GM21825 (cell line): ENCODE results near the gene HGS.

Source experiments
- ATAC-seq: cut with Tn5 transposase; IDR thresholded peaks from one replicate; pipeline ENCODE4 v1.9.1; 2021; ENCODE audit warnings: mild to moderate bottlenecking, moderate library complexity; ENCODE audit not compliant: unreplicated experiment

Gene HGS

DNA sequence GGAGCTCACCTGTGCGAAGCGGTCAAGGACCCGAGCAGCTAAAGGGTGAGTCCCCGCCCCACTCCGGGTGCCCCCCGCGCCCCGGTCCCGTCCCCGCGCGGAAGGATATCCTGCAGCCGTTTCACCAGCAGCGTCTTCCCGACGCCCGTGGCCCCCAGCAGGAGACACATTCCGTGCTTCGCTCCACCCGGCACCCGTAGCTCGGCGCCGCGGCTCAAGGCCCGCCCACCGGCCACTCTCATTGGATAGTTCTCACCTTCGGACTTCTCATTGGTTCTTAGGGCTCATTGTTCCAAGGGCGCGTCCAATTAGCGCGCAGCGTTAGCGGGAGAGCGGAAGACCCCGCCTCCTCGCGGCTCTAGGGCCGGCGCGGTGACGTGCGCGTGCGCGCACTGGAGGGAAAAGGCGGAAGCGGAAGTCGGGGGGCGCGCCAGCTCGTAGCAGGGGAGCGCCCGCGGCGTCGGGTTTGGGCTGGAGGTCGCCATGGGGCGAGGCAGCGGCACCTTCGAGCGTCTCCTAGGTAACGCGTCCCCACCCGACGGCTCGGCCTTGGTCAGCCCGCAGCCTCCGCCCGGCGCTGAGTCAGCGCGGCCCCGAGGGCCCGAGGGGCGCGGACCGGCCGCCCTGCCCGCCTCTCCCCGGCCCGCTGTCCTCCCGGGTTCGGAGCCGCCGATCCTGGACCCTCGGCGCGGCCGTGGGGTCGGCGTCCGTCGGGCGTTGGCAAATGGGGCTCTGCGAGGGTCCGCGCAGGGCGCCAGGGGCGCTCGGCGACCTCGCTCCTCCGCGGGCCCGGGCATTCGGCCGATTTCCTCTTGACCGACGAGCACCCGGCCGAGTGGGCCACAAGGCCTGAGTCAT lies at the start of gene HGS, which contains the start of gene ARL16:
TSS of gene HGS (plus strand) at position 428 of the 858 bp plus-strand sequence. CDS start at position 484, 56 bp downstream.
TSS of gene ARL16 (minus strand) at position 214 of the 858 bp plus-strand sequence. CDS start at position 170, 44 bp downstream.
- peak; percentile 83 for ATAC-seq

GRCh38 chr17:81635431-81635830 lies 48.4 kb upstream of the HGS start:
- no peak for ATAC-seq

GRCh38 chr17:81635973-81636504 lies 47.8 kb upstream of the HGS start:
- peak; percentile 17 for ATAC-seq

GRCh38 chr17:81636505-81637288 lies 47.1 kb upstream of the HGS start, which contains the start of the genes NPLOC4 and TSPAN10:
Gene NPLOC4, minus strand, starts transcription at chr17:81637112. Its CDS starts 182 bp downstream, at chr17:81636930.
Gene TSPAN10, plus strand, starts transcription at chr17:81637196. Its CDS starts 5,217 bp downstream, at chr17:81642413.
- ATAC-seq: peak; percentile 79

DNA sequence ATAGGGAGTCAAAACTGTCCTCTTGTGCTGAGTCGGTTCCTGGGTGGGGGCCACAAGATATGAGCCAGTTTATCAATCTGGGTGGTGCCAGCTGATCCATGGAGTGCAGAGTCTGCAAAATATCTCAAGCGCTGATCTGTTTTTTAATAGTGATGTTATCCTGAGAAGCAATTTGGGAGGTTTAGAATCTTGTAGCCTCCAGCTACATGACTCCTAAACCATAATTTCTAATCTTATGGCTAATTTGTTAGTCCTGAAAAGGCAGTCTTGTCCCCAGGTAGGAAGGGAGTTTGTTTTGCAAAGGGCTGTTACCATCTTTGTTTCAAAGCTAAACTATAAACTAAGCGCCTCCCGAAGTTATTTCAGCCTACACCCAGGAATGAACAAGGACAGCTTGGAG lies 45.1 kb upstream of the HGS start:
- ATAC-seq: no peak

GRCh38 chr17:81640011-81640410 lies 43.8 kb upstream of the HGS start:
- no peak for ATAC-seq

- ATAC-seq: no peak
Observed at GRCh38 chr17:81641825-81642489, 41.9 kb upstream of the HGS start.

DNA sequence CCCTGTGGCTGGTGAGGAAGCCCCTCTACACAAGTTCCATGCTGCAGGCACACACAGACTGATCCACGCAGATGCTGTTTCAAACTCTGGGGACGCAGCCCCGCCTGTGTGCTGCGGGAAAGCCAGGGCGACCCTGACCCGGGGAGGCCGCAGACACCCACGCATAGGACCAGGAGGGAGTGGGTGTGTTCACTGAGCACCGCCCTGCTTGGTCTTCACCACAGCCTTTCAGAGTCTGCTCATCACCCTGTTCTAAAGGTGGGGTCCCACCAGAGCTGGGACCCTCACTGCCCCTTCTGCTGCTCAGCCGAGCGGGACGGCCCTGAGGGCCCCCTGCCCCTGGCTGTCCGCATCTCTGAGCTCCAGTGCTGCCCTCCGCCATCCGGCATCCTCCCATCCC lies 39.3 kb upstream of the HGS start:
- no peak for ATAC-seq

DNA sequence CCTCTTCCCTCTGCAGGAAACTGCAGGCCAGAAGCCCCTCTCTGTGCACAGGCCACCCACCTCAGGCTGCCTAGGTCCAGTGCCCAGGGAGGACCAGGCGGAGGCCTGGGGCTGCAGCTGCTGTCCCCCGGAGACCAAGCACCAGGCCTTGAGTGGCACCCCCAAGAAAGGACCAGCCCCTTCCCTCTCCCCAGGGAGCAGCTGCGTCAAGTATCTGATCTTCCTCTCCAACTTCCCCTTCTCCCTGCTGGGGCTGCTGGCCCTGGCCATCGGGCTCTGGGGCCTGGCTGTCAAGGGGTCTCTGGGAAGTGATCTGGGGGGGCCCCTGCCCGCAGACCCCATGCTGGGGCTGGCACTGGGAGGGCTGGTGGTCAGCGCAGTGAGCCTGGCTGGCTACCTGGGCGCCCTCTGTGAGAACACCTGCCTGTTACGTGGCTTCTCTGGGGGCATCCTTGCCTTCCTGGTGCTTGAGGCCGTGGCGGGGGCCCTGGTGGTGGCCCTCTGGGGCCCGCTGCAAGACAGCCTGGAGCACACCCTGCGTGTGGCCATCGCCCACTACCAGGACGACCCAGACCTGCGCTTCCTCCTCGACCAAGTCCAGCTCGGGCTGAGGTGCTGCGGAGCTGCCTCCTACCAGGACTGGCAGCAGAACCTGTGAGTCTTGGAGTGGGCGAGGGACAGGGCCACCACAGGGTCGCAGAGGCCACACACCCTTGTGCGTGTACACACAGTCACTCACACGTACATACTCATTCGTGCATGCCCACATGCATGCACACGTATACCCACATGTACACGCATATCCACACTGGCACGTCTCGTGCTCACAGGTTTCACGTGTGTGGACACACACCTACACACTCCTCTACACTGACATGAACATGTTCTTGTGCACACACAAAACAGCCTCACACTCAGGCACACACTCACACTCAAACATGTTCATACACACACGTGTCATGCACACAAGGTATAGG lies 38.5 kb upstream of the HGS start:
- no peak for ATAC-seq

- ATAC-seq: no peak
Observed at GRCh38 chr17:81646869-81647600, 36.8 kb upstream of the HGS start.

- no peak for ATAC-seq
Observed at GRCh38 chr17:81647640-81648012, 36.2 kb upstream of the HGS start.

DNA sequence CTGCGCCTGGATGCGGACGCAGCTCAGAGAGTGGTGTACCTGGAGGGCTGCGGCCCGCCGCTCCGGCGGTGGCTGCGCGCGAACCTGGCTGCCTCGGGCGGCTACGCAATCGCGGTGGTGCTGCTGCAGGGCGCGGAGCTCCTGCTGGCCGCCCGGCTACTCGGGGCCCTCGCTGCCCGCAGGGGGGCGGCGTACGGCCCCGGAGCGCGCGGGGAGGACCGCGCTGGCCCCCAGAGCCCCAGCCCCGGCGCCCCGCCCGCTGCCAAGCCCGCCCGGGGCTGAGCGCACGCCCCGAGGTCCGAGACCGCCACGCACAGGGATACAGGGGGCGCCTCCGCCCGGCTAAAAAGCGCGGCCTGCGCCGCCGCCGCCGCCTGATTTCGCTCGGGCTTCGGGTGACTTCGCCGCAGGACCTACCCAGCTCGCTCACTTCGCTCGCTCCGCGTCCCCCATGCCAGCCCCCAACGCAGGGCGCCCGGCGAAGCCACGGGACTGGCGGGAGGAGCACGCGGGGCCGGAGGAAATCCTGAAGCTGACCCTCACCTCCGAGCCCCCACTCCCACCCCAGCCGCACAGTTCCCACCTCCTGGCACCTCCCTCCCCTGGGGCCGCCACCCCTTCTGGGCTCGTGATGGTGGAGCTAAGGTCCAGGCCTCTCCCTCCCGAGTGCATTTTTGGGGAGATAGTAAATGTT lies 35.7 kb upstream of the HGS start:
- ATAC-seq: no peak

DNA sequence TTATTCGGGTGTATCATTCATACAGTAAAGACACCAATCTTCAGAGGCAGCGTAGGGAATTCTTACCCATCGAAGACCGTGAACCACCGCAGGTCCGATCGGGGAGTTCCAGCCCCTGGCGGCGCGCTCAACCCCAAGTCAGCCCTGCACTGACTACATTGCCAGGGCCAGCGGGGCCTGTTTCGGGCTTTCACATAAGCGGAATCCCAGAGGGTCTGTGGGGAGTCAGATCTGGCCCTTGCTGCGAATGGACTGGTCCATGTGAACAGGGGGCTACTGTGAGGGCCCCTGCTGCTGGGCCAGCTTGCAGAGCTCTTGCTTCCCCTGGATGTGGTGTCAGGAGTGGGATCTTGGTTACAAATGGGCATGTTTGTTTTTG lies 35.1 kb upstream of the HGS start:
- no peak for ATAC-seq

- no peak for ATAC-seq
Observed at GRCh38 chr17:81650951-81651350, 32.9 kb upstream of the HGS start.

- ATAC-seq: no peak
Observed at GRCh38 chr17:81651692-81652091, 32.1 kb upstream of the HGS start.

DNA sequence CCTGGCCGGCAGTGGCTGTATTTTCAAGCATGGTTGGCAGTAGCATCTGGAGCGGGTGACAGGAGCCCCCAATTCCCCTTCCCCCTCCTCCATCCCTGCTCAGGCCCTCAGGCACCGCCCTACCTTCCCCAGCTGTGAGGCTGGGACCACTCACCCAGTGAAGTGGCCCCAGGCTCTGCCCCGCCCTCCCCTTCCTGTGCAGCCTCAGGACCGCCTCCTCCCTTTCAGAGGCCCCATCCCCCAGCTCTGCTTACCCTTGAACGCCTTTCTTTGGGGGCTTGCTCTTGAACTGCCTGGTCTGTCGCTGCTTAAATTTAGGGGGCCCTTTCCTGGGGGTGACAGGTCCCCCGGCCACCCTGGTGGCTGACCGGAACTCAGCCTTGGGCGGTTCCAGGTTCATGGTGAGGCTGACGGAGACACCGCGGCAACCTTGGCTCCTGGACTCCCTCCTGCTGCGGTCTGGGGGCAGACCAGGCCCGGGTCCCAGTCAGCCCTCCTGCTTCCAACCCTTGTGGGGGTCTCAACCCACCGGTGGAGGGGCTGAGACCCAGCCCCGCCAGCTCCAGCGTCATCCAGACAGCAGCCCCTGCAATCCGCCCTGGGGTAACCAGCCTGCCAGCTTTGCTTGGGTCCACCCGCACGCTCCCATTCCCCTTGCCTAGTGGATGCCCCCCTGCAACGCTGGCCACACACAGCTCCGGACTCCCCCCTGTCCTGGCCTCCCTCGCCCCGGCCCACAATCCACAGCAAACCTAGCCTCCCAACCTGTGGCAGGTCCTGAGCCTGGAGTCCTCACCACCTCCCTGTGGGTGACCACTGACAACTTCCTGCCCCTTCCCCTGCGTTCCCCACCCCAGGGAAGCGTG lies 30.7 kb upstream of the HGS start:
- no peak for ATAC-seq

DNA sequence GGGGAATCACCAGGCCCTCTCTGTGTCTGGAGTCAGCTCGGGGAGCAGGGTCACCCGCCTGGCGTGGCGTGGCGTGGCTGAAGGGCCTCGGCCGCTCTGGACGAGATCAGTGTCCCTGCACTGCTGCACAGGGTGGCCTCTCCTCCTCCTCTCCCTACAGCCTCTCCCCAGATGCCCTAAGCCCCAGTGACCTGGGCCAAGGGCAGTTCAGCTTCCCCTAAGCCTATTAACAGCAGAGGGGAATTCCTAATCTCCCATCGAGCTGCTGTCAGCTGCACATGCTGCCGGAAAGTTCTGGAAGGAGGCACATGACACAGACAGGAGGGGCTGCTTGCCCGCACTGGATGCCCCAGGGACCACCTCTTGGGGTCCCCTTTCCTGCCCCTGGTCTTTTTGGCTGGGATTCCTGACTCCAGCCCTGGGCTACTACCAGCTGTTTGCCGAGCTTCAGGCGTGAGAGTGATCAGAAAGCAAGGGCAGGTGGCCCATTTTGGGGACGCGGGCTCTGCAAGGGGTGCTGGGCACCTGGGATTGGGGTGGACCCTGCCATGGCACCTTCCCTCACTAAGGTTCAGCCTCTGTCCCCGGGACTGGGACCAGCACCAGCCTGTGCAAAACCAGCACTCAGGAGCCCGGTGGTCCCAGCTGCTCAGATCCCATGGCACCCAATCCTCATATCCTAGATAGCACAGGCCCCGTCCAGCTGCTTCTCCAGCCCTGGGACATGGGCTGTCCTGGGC lies 28.3 kb upstream of the HGS start:
- ATAC-seq: no peak
